HepG2 (cell line): ENCODE measurements around the gene CARD19. TPM values are rescaled to one million over a fixed set of nuclear protein-coding genes. Genes with fewer than 3 reads are reported as not detected.

Experiments
- ATAC-seq: fragments of 200-7000 bp; cut with Tn5 transposase; 3 replicates; pipeline ENCODE4 v1.9.1; 2020; ENCODE audit warnings: mild to moderate bottlenecking, moderate library complexity
- BruUV-seq: library from RNA; stranded (reverse); fragments of 400-500 nt; replicated peaks from 2 replicates; lab custom pipeline; 2021; lab: Mats Ljungman, UMichigan
- CTCF ChIA-PET: fragments of 300-600 bp; formaldehyde crosslinking; extraction: SDS; loops from one replicate; lab custom pipeline; 2021; ENCODE audit warnings: low total read pairs, inconsistent platforms, low intra/inter-chr PET ratio; lab: Yijun Ruan, JAX
- POLR2A ChIA-PET: fragments of 350-600 bp; sonication (Branson Sonifier 250); formaldehyde crosslinking; loops from one replicate; lab custom pipeline; 2020; ENCODE audit warnings: antibody characterized with exemption, inconsistent platforms; lab: Yijun Ruan, JAX
- DNase-seq: peaks from one replicate; pipeline ENCODE4 v3.0.0-alpha.2; 2015; ENCODE audit warnings: low spot score
- FAIRE-seq: peaks from 3 replicates; lab custom pipeline; 2011; peaks lifted over from hg19 to GRCh38; lab: Jason Lieb, UNC
- H2AFZ ChIP-seq: one replicate; pipeline ENCODE4 v1.6.1; 2011; ENCODE audit warnings: low read length, inconsistent platforms
- H3K27ac ChIP-seq: fragments of 300-600 bp; 3 replicates; pipeline ENCODE4 v1.8.0; 2011; ENCODE audit warnings: mixed run types, mild to moderate bottlenecking, mixed read lengths, low read length, inconsistent platforms; ENCODE audit not compliant: insufficient read depth; ENCODE audit errors: extremely low read length
- H3K27me3 ChIP-seq, 2 experiments: fragments of 200-600 bp in 1 of 2; 2 replicates in 1 of 2; 3 replicates in 1 of 2; pipeline versions ENCODE4 v1.6.0 to v1.8.0; 2011; ENCODE audit warnings: low read length in 2 of 2, mild to moderate bottlenecking in 2 of 2, moderate library complexity in 2 of 2, inconsistent platforms in 1 of 2; ENCODE audit not compliant: insufficient read depth in 2 of 2, control insufficient read depth in 1 of 2
- H3K36me3 ChIP-seq, 2 experiments: fragments of 200-600 bp in 1 of 2; replicated peaks in 1 of 2; 2 replicates in 1 of 2; 3 replicates in 1 of 2; pipeline versions ENCODE4 v1.5.1 to v1.8.0; 2011; ENCODE audit warnings: low read length in 2 of 2, inconsistent platforms in 1 of 2; ENCODE audit not compliant: insufficient read depth in 2 of 2, control insufficient read depth in 1 of 2
- H3K4me1 ChIP-seq: 2 replicates; pipeline ENCODE4 v1.5.1; 2012; ENCODE audit warnings: low read length, inconsistent platforms; ENCODE audit not compliant: insufficient read depth
- H3K4me2 ChIP-seq: 2 replicates; pipeline ENCODE4 v1.6.0; 2011; ENCODE audit warnings: low read depth, low read length, inconsistent platforms
- H3K4me3 ChIP-seq, 3 experiments: fragments of 200-600 bp in 1 of 3; sonication (generic), shearing (Covaris generic) in 1 of 3; replicated peaks in 1 of 3; 2 replicates each; pipeline ENCODE4 v1.5.1; 2011 to 2016; ENCODE audit warnings: low read length in 3 of 3, inconsistent platforms in 2 of 3, low read depth in 2 of 3, mild to moderate bottlenecking in 2 of 3, control low read depth in 1 of 3, mixed read lengths in 1 of 3; ENCODE audit not compliant: insufficient read depth in 1 of 3
- H3K79me2 ChIP-seq: one replicate; pipeline ENCODE4 v1.6.1; 2011; ENCODE audit warnings: low read length, inconsistent platforms; ENCODE audit not compliant: insufficient read depth
- H3K9ac ChIP-seq: 2 replicates; pipeline ENCODE4 v1.6.0; 2011; ENCODE audit warnings: mild to moderate bottlenecking, low read depth, low read length, inconsistent platforms; ENCODE audit not compliant: insufficient read depth
- H3K9me3 ChIP-seq: 2 replicates; pipeline ENCODE4 v1.5.1; 2012; ENCODE audit warnings: mild to moderate bottlenecking, low read length
- H4K20me1 ChIP-seq: 2 replicates; pipeline ENCODE4 v1.6.0; 2011; ENCODE audit warnings: inconsistent platforms, mild to moderate bottlenecking, low read length, moderate library complexity; ENCODE audit not compliant: insufficient read depth
- ARNTL ChIP-seq: sonication (generic); formaldehyde crosslinking; IDR thresholded peaks from 2 replicates; pipeline ENCODE4 v1.4.0; 2020; ENCODE audit warnings: mild to moderate bottlenecking, missing genetic modification reagents
- FOXA3 ChIP-seq: IDR thresholded peaks from 2 replicates; pipeline ENCODE4 v1.6.1; 2016; ENCODE audit warnings: missing genetic modification reagents, missing compliant biosample characterization
- HOXA5 ChIP-seq: sonication (generic); formaldehyde crosslinking; IDR thresholded peaks from 2 replicates; pipeline ENCODE4 v1.4.0; 2020; ENCODE audit warnings: missing genetic modification reagents
- NCOA2 ChIP-seq: sonication (generic); formaldehyde crosslinking; IDR thresholded peaks from 2 replicates; pipeline ENCODE4 v1.8.0; 2022; ENCODE audit warnings: inconsistent platforms
- NRL ChIP-seq: sonication (generic); formaldehyde crosslinking; IDR thresholded peaks from 2 replicates; pipeline ENCODE4 v1.5.0; 2020; ENCODE audit warnings: missing genetic modification reagents, mild to moderate bottlenecking, moderate library complexity, borderline replicate concordance
- SALL2 ChIP-seq: sonication (generic); formaldehyde crosslinking; IDR thresholded peaks from 2 replicates; pipeline ENCODE4 v1.8.1; 2023; ENCODE audit warnings: mild to moderate bottlenecking, missing genetic modification reagents, inconsistent platforms
- SNRNP70 ChIP-seq: fragments of 200-400 bp; formaldehyde crosslinking; IDR thresholded peaks from 2 replicates; pipeline ENCODE4 v1.6.1; 2017; ENCODE audit warnings: mild to moderate bottlenecking, low read depth, low read length, moderate library complexity
- SP5 ChIP-seq: IDR thresholded peaks from 2 replicates; pipeline ENCODE4 v1.6.1; 2016; ENCODE audit warnings: low read depth, borderline replicate concordance
- STAG1 ChIP-seq: sonication (generic); formaldehyde crosslinking; IDR thresholded peaks from 2 replicates; pipeline ENCODE4 v1.4.0; 2020; ENCODE audit warnings: missing genetic modification reagents
- STAT5B ChIP-seq: sonication (generic); formaldehyde crosslinking; IDR thresholded peaks from 2 replicates; pipeline ENCODE4 v1.4.0; 2020; ENCODE audit warnings: missing genetic modification reagents
- ZFP37 ChIP-seq: sonication (generic); formaldehyde crosslinking; IDR thresholded peaks from 2 replicates; pipeline ENCODE4 v1.4.0; 2020; ENCODE audit warnings: missing genetic modification reagents, borderline replicate concordance
- ZNF17 ChIP-seq: sonication (generic); formaldehyde crosslinking; IDR thresholded peaks from 2 replicates; pipeline ENCODE4 v1.5.0; 2020; ENCODE audit warnings: mild to moderate bottlenecking, missing genetic modification reagents
- ZNF274 ChIP-seq: sonication (generic); formaldehyde crosslinking; IDR thresholded peaks from 2 replicates; pipeline ENCODE4 v1.5.1; 2020; ENCODE audit warnings: mild to moderate bottlenecking, missing genetic modification reagents
- ZNF703 ChIP-seq: sonication (generic); formaldehyde crosslinking; IDR thresholded peaks from 2 replicates; pipeline ENCODE4 v1.5.1; 2020; ENCODE audit warnings: missing genetic modification reagents, mild to moderate bottlenecking, moderate library complexity, borderline replicate concordance
- ZNF773 ChIP-seq: sonication (generic); formaldehyde crosslinking; IDR thresholded peaks from 2 replicates; pipeline ENCODE4 v1.4.0; 2020; ENCODE audit warnings: missing genetic modification reagents, borderline replicate concordance
- ZSCAN12 ChIP-seq: sonication (generic); formaldehyde crosslinking; IDR thresholded peaks from 2 replicates; pipeline ENCODE4 v1.9.0; 2021; ENCODE audit warnings: mild to moderate bottlenecking, missing genetic modification reagents
- whole genome bisulfite sequencing: methylation state at CpG from one replicate; pipeline ENCODE4 v1.1.6; 2017; ENCODE audit warnings: low lambda C conversion rate; 5-methylcytosine and 5-hydroxymethylcytosine counted together
- in situ Hi-C: cut with HindIII; loops from 2 replicates; pipeline ENCODE4 v1.10.0; 2017; ENCODE audit warnings: low pct_unique_long_range_greater_than_20kb; ENCODE audit not compliant: extremely low pct_ligation_motif_present
- intact Hi-C: fragments of 100-400 bp; cut with micrococcal nuclease; formaldehyde crosslinking; loops from one replicate; pipeline ENCODE4 v1.10.0; 2022; ENCODE audit not compliant: unreplicated experiment
- polyA plus RNA-seq, 8 experiments: library from polyadenylated mRNA; depleted of rRNA in 3 of 8; stranded (reverse) in 7 of 8; unstranded in 1 of 8; fragments of >200 nt; fragmentation: Illumina TruSeq in 4 of 8; extraction: Trizol in 4 of 8; gene quantifications; 2 replicates each; pipeline versions ENCODE4 v1.2.1 to v1.2.3, GENCODE V29; 2011 to 2016; ENCODE audit warnings: low read depth in 4 of 8, missing spikeins in 1 of 8, mixed read lengths in 1 of 8; ENCODE audit not compliant: insufficient read depth in 1 of 8
- total RNA-seq, 5 experiments: library from RNA; depleted of rRNA; stranded (reverse); fragments of >200 nt; fragmentation: Illumina TruSeq; extraction: Trizol; gene quantifications; 2 replicates each; pipeline ENCODE4 v1.2.3, GENCODE V29; 2016; ENCODE audit warnings: low read depth in 1 of 5
- TF ChIP-seq, protein P1 (sequence below): IDR thresholded peaks from 2 replicates; pipeline ENCODE4 v1.6.1; 2016; ENCODE audit warnings: low read depth, missing genetic modification reagents, missing compliant biosample characterization
- TF ChIP-seq, protein P2 (sequence below): sonication (generic); formaldehyde crosslinking; IDR thresholded peaks from 2 replicates; pipeline ENCODE4 v1.9.0; 2021; ENCODE audit warnings: missing genetic modification reagents, borderline replicate concordance

Gene CARD19
- total and polyA plus RNA-seq, 2 of the 13 experiments (the other 11 are each of a cell fraction or from before 2014, with no cell fraction given): 18.4 to 47.2 TPM

DNA sequence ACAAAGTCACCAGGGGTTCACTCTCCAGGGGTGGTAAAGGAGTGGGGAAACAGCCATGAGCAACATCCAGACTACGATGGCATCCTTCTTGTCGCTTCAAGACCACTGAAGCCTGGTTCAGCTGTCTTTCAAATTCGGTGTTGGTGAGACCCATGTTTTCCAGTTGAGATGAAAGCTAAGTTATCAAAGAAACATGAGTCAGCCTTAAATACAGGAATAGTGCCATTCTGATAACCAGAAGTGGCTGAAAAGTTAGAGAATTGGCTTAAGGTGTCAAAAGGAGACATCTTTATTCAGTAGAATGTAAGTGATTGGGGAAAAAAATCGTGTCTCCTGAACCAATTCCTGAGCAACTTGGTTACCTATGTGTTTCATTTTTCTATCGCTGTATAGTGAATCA is 7.0 kb upstream of the CARD19 start (continued):
- TF ChIP-seq HOXA5 (no peak), FOXA3 (CRISPR knock-in tag) (no peak), ZFP37 (no peak), ZNF274 (CRISPR knock-in tag) (no peak), NRL (no peak), ARNTL (CRISPR knock-in tag) (no peak), NCOA2 (no peak), SP5 (CRISPR knock-in tag) (no peak), STAT5B (no peak)
- TF ChIP-seq, protein P1, sequence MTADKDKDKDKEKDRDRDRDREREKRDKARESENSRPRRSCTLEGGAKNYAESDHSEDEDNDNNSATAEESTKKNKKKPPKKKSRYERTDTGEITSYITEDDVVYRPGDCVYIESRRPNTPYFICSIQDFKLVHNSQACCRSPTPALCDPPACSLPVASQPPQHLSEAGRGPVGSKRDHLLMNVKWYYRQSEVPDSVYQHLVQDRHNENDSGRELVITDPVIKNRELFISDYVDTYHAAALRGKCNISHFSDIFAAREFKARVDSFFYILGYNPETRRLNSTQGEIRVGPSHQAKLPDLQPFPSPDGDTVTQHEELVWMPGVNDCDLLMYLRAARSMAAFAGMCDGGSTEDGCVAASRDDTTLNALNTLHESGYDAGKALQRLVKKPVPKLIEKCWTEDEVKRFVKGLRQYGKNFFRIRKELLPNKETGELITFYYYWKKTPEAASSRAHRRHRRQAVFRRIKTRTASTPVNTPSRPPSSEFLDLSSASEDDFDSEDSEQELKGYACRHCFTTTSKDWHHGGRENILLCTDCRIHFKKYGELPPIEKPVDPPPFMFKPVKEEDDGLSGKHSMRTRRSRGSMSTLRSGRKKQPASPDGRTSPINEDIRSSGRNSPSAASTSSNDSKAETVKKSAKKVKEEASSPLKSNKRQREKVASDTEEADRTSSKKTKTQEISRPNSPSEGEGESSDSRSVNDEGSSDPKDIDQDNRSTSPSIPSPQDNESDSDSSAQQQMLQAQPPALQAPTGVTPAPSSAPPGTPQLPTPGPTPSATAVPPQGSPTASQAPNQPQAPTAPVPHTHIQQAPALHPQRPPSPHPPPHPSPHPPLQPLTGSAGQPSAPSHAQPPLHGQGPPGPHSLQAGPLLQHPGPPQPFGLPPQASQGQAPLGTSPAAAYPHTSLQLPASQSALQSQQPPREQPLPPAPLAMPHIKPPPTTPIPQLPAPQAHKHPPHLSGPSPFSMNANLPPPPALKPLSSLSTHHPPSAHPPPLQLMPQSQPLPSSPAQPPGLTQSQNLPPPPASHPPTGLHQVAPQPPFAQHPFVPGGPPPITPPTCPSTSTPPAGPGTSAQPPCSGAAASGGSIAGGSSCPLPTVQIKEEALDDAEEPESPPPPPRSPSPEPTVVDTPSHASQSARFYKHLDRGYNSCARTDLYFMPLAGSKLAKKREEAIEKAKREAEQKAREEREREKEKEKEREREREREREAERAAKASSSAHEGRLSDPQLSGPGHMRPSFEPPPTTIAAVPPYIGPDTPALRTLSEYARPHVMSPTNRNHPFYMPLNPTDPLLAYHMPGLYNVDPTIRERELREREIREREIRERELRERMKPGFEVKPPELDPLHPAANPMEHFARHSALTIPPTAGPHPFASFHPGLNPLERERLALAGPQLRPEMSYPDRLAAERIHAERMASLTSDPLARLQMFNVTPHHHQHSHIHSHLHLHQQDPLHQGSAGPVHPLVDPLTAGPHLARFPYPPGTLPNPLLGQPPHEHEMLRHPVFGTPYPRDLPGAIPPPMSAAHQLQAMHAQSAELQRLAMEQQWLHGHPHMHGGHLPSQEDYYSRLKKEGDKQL (CRISPR knock-in tag): no peak

- Histone ChIP-seq H2AFZ (no peak overlapping the region), H3K27me3 (peaks cover 1 to 5% of the 10 kb centered on the region in 2 experiments; a peak in 2 of 5 replicates), H3K27ac (no peak overlapping the region), H3K4me1 (peaks cover 57% of the 10 kb centered on the region), H3K79me2 (no peaks in the 10 kb centered on the region), H3K9ac (no peak overlapping the region), H3K4me3 (no peak overlapping the region), H3K9me3 (no peaks in the 10 kb centered on the region), H4K20me1 (no peaks in the 10 kb centered on the region), H3K36me3 (no peaks in the 10 kb centered on the region), H3K4me2 (peak overlapping the region; percentile 21; the same call in 1 of the 2 replicates)
- no TSS peak for BruUV-seq
- DNase-seq (no peak), ATAC-seq (no peak), FAIRE-seq (no peak)
- intact Hi-C loops: no loop called here
- in situ Hi-C loops: no loop called here
- 52% methylated on average over 12 of the region's 12 CpGs for WGBS
- ChIA-PET CTCF (no interaction called here), POLR2A (no interaction called here)
- no peak for TF ChIP-seq SALL2 (CRISPR knock-in tag)
- TF ChIP-seq STAG1 (CRISPR knock-in tag): no peak
- TF ChIP-seq ZNF773 (CRISPR knock-in tag): no peak
- TF ChIP-seq SNRNP70: no peak
- TF ChIP-seq, protein P2, sequence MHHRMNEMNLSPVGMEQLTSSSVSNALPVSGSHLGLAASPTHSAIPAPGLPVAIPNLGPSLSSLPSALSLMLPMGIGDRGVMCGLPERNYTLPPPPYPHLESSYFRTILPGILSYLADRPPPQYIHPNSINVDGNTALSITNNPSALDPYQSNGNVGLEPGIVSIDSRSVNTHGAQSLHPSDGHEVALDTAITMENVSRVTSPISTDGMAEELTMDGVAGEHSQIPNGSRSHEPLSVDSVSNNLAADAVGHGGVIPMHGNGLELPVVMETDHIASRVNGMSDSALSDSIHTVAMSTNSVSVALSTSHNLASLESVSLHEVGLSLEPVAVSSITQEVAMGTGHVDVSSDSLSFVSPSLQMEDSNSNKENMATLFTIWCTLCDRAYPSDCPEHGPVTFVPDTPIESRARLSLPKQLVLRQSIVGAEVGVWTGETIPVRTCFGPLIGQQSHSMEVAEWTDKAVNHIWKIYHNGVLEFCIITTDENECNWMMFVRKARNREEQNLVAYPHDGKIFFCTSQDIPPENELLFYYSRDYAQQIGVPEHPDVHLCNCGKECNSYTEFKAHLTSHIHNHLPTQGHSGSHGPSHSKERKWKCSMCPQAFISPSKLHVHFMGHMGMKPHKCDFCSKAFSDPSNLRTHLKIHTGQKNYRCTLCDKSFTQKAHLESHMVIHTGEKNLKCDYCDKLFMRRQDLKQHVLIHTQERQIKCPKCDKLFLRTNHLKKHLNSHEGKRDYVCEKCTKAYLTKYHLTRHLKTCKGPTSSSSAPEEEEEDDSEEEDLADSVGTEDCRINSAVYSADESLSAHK (CRISPR knock-in tag): no peak
- TF ChIP-seq ZNF17: no peak
- TF ChIP-seq ZSCAN12 (CRISPR knock-in tag): no peak
- no peak for TF ChIP-seq ZNF703 (CRISPR knock-in tag)
Observed at GRCh38 chr9:93089481-93089991, 6.5 kb upstream of the CARD19 start.
